ENCODE results near the gene UBR4. TPM values are rescaled to one million over a fixed set of nuclear protein-coding genes. Genes with fewer than 3 reads are reported as not detected.
"Not testable (repeated sequence)": the region's sequence is repeated elsewhere in the genome, so short reads cannot be mapped to it uniquely, and the experiment has no call there.

Gene UBR4
- total RNA-seq, 2 experiments from 2014 or later = 139 to 155 TPM

GRCh38 chr1:19196331-19196730, 13.7 kb downstream of the UBR4 start:
- DNase-seq (no peak), ATAC-seq (ENCODE audit: low read depth) (no peak)
- Mint-ChIP-seq H3K27ac (no peak overlapping the region), H3K27me3 (no peaks in the 10 kb centered on the region), H3K9me3 (no peaks in the 10 kb centered on the region), H3K36me3 (peaks cover 32% of the 10 kb centered on the region), H3K4me1 (no peaks in the 10 kb centered on the region), H3K4me3 (no peak overlapping the region)
- POLR2A ChIA-PET = no interaction called here

- DNase-seq (no peak), ATAC-seq (ENCODE audit: low read depth) (no peak)
- Mint-ChIP-seq H3K36me3 (peaks cover 44% of the 10 kb centered on the region), H3K9me3 (no peaks in the 10 kb centered on the region), H3K27ac (no peak overlapping the region), H3K4me3 (no peak overlapping the region), H3K4me1 (peaks cover 3% of the 10 kb centered on the region), H3K27me3 (no peaks in the 10 kb centered on the region)
- POLR2A ChIA-PET = no interaction called here
Measured at GRCh38 chr1:19193004-19193403, 17.1 kb downstream of the UBR4 start.

DNA sequence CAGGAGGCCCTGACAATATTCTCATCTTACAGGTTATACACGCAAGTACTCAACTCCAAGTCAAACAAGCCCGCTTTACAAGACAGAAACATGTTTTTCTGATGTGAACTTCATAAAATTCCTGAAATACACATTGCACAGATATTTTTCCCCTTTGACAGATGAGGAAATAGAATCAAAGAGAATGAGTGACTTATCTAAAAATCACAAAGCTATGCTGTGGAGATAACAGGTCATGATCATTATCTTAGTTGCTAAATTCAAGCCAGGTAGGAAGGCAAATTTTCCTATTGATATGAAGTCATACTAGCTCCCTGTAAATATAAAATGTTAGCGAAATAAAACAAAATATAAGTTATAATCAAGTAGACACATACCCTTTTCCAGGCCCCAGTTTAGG, 18.3 kb downstream of the UBR4 start:
- ATAC-seq (ENCODE audit: low read depth) (no peak), DNase-seq (no peak)
- H3K9me3 Mint-ChIP-seq = no peaks in the 10 kb centered on the region
- no peak overlapping the region for H3K4me3 Mint-ChIP-seq
- H3K4me1 Mint-ChIP-seq = peaks cover 3% of the 10 kb centered on the region
- peaks cover 43% of the 10 kb centered on the region for H3K36me3 Mint-ChIP-seq
- H3K27me3 Mint-ChIP-seq = no peaks in the 10 kb centered on the region
- no peak overlapping the region for H3K27ac Mint-ChIP-seq
- POLR2A ChIA-PET = no interaction called here

DNA sequence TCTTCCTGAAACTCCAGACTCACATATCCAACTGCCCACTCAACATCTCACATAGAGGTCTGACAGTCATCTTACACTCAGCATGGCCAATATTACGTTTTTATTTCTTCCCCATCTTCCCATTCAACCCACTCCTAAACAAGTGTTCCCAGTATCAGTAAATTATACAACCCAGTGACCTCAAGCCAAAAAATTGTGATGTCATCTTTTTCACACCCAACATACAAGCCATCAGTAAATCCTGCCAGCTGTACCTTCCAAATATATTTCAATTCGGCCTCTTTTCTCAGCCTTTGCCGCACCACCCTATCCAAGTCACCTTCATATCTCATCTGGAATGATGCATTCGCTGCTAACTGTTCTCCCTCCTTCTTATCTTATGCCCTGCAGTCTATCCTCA, 19.6 kb downstream of the UBR4 start:
- no peak overlapping the region for H3K27ac Mint-ChIP-seq
- ATAC-seq (ENCODE audit: low read depth) = no peak
- POLR2A ChIA-PET = no interaction called here
- H3K27me3 Mint-ChIP-seq = no peaks in the 10 kb centered on the region
- no peak for DNase-seq
- H3K36me3 Mint-ChIP-seq = peaks cover 49% of the 10 kb centered on the region
- peaks cover 5% of the 10 kb centered on the region for H3K4me1 Mint-ChIP-seq
- no peaks in the 10 kb centered on the region for H3K9me3 Mint-ChIP-seq
- no peak overlapping the region for H3K4me3 Mint-ChIP-seq

GRCh38 chr1:19189270-19189669, 20.8 kb downstream of the UBR4 start:
- peaks cover 5% of the 10 kb centered on the region for H3K4me1 Mint-ChIP-seq
- DNase-seq (no peak), ATAC-seq (ENCODE audit: low read depth) (no peak)
- H3K27me3 Mint-ChIP-seq = no peaks in the 10 kb centered on the region
- H3K36me3 Mint-ChIP-seq = peaks cover 55% of the 10 kb centered on the region
- H3K9me3 Mint-ChIP-seq = no peaks in the 10 kb centered on the region
- H3K4me3 Mint-ChIP-seq = no peak overlapping the region
- POLR2A ChIA-PET = no interaction called here
- H3K27ac Mint-ChIP-seq = no peak overlapping the region

DNA sequence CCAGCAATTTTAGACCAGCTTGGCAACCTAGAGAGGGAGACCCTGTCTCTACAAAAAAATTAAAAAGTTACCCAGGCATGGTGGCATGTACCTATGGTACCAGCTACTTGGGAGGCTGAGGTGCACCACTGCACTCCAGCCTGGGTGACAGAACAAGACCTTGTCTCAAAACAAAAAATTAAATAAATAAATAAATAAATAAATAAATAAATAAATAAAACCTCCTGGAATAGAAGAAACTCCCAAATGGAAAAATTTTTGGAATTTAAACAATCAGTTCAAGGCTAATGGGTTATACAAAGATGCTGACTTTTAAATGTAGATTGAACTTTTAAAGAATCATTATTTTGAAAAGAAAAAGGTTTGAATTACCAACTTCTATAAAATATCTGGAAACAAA, 22.2 kb downstream of the UBR4 start:
- no peak for ATAC-seq (ENCODE audit: low read depth)
- Mint-ChIP-seq H3K4me3 (no peak overlapping the region), H3K9me3 (no peaks in the 10 kb centered on the region), H3K4me1 (peaks cover 5% of the 10 kb centered on the region), H3K27ac (no peak overlapping the region), H3K36me3 (peaks cover 50% of the 10 kb centered on the region), H3K27me3 (no peaks in the 10 kb centered on the region)
- DNase-seq = no peak
- POLR2A ChIA-PET = no interaction called here

- no peaks in the 10 kb centered on the region for H3K9me3 Mint-ChIP-seq
- ATAC-seq (ENCODE audit: low read depth) (no peak), DNase-seq (no peak)
- H3K4me3 Mint-ChIP-seq = no peak overlapping the region
- no peak overlapping the region for H3K27ac Mint-ChIP-seq
- peaks cover 10% of the 10 kb centered on the region for H3K4me1 Mint-ChIP-seq
- peaks cover 56% of the 10 kb centered on the region for H3K36me3 Mint-ChIP-seq
- no peaks in the 10 kb centered on the region for H3K27me3 Mint-ChIP-seq
- POLR2A ChIA-PET = interaction anchor here (0.8 kb wide), 1 partner anchor 109 kb away, joined by 3 read pairs; no protein-coding TSS in a partner anchor
Measured at GRCh38 chr1:19186001-19186400, 24.1 kb downstream of the UBR4 start.

DNA sequence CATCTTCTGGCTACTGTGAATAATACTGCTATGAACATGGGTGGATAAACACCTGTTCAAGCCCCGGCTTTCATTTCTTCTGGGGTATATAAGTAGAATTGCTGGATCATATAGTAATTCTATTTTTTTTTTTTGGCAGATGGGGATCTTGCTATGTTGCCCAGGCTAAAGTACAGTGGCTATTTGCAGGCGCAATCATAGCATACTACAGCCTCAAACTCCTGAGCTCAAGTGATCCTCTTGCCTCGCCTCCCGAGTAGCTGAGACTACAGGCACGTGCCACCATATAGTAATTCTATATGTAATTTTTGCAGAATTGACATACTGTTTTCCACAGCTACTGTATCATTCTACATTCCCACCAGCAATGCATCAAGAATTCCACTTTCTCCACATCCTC, 27.8 kb downstream of the UBR4 start:
- Mint-ChIP-seq H3K36me3 (peaks cover 50% of the 10 kb centered on the region), H3K27me3 (no peaks in the 10 kb centered on the region), H3K4me1 (peaks cover 17% of the 10 kb centered on the region), H3K9me3 (no peaks in the 10 kb centered on the region), H3K4me3 (no peak overlapping the region), H3K27ac (no peak overlapping the region)
- ATAC-seq (ENCODE audit: low read depth) (no peak), DNase-seq (no peak)
- POLR2A ChIA-PET = no interaction called here

DNA sequence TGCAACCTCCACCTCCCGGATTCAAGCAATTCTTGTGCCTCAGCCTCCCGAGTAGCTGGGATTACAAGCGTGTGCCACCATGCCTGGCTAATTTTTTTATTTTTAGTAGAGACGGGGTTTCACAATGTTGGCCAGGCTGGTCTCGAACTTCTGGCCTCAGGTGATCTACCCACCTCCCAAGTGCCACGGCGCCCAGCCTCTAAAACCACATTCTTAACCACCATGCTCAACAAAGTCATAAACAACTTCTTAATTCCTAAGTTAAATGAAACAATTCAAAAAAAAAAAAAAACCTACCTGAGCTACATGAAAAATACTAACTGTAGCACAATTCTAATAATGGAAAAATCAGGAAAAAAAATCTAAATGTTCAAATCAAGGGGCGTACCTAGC, 29.8 kb downstream of the UBR4 start:
- POLR2A ChIA-PET = interaction anchor here (1.5 kb wide), 1 partner anchor 71 kb away, joined by 5 read pairs; the partner anchor contains the start of genes EMC1 and MRTO4
- not testable (repeated sequence) for ATAC-seq (ENCODE audit: low read depth); H3K9me3 Mint-ChIP-seq; H3K27me3 Mint-ChIP-seq
- peak; percentile 31 for DNase-seq
- peak overlapping the region; percentile 77 for H3K27ac Mint-ChIP-seq
- H3K36me3 Mint-ChIP-seq = peaks cover 49% of the 10 kb centered on the region
- H3K4me3 Mint-ChIP-seq = peak overlapping the region; percentile 11
- H3K4me1 Mint-ChIP-seq = peaks cover 14% of the 10 kb centered on the region

- Mint-ChIP-seq H3K4me3 (peak overlapping the region; percentile 3), H3K27ac (peak overlapping the region; percentile 77), H3K4me1 (peaks cover 14% of the 10 kb centered on the region), H3K27me3 (no peaks in the 10 kb centered on the region), H3K36me3 (peaks cover 47% of the 10 kb centered on the region), H3K9me3 (no peaks in the 10 kb centered on the region)
- no peak for DNase-seq
- ATAC-seq (ENCODE audit: low read depth) = peak; percentile 95
- POLR2A ChIA-PET = interaction anchor here (1.5 kb wide), 1 partner anchor 71 kb away, joined by 5 read pairs; the partner anchor contains the start of genes EMC1 and MRTO4
Measured at GRCh38 chr1:19179597-19180264, 30.3 kb downstream of the UBR4 start.

DNA sequence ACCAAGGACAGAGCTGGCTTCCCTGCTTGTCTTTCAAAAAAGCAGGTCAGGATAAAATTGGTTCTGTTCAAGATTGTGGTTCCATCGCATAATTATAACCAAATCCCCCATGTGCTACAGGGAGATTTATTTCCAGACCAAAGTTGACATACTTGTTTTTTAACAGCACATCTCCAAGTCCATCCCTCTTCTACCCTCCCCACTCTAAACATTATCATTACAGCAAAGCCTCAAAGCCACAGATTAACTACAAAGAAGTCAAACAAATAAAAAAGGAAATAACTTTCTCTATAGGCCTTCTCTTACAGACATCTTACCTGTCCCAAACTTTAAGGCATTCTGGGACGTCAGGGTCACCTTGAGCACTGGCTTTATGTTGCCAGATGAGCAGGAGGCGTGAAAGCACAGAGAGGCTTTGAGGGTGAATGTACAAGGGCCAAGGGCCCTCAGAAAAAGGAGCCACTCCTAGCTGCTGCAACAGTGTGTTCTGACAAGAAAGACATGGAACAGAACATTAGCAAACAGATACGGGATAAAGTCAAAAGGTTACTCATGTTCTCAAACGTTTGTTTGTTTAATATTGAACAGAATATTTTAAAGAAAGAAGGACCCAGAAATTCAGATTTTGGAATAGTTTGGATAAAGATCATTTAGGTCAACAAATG, 31.2 kb downstream of the UBR4 start:
- DNase-seq = no peak
- Mint-ChIP-seq H3K27me3 (no peaks in the 10 kb centered on the region), H3K36me3 (peaks cover 46% of the 10 kb centered on the region), H3K27ac (peak overlapping the region; percentile 74), H3K4me1 (peaks cover 14% of the 10 kb centered on the region), H3K9me3 (no peaks in the 10 kb centered on the region), H3K4me3 (no peak overlapping the region)
- POLR2A ChIA-PET = no interaction called here
- no peak for ATAC-seq (ENCODE audit: low read depth)

DNA sequence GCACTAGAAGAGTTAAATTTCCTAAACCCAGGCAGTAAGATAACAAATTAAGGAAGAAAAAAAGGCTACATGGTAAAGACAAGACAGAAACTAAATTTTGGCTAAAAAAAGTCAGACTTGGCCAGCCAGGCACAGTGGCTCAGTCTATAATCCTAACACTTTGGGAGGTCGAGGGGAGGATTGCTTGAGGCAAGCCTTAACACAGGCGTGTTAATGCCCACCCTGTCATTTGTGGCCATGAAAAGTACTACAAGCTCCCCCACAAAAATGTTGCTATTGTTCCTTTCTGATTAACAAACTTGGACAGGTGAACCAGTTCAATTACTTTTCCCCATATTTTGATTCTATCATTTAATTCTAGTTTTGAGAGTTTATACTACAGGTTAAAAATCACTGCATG, 32.3 kb downstream of the UBR4 start:
- no peaks in the 10 kb centered on the region for H3K9me3 Mint-ChIP-seq
- H3K27ac Mint-ChIP-seq = no peak overlapping the region
- peaks cover 48% of the 10 kb centered on the region for H3K36me3 Mint-ChIP-seq

DNA sequence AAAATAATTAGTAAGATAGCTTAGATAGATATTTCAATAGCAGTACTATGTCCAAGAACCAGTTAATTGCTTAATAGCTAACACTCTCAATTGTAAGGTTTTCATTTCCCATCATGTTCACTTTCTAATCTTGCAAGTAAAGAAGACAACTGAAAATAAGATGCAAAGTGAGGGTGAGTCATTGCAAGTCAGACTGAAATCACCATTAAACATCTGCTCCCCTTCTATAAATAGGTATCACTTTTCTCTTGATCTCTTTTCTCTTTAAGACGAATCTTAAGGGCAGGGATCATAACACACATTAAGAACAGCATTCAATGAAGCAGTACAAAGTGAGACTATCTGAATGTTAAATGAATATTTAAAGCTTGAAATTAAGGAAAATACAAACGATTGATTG, 40.4 kb downstream of the UBR4 start:
- H3K27ac Mint-ChIP-seq = no peak overlapping the region
- H3K4me3 Mint-ChIP-seq = no peak overlapping the region
- peaks cover 36% of the 10 kb centered on the region for H3K36me3 Mint-ChIP-seq
- no peaks in the 10 kb centered on the region for H3K27me3 Mint-ChIP-seq
- DNase-seq (no peak), ATAC-seq (ENCODE audit: low read depth) (no peak)
- POLR2A ChIA-PET = no interaction called here
- no peaks in the 10 kb centered on the region for H3K9me3 Mint-ChIP-seq
- no peaks in the 10 kb centered on the region for H3K4me1 Mint-ChIP-seq

More for the DNA sequence above, 32.3 kb downstream of the UBR4 start:
- POLR2A ChIA-PET = no interaction called here
- DNase-seq = no peak
- Mint-ChIP-seq H3K4me3 (no peak overlapping the region), H3K27me3 (no peaks in the 10 kb centered on the region), H3K4me1 (peaks cover 14% of the 10 kb centered on the region)
- no peak for ATAC-seq (ENCODE audit: low read depth)

DNA sequence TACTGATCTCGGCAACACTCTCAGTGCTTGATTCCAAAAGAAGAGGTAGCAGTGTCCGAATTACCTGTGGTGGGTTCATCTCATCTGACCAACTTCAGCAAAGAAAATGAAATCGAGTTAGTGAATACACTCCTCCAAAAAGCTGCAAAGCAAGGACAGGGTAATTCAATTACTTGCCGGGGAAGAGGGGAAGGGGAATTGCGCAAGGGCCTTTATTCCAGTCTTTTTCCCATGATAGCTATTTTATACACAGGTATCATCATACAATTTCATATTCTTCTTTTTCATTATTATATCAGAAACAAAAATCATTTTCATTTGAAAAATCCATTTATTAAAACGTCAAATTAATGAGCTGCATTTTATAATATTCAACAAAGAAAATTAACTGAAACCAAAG, 42.9 kb downstream of the UBR4 start:
- H3K4me3 Mint-ChIP-seq = no peak overlapping the region
- ATAC-seq (ENCODE audit: low read depth) = no peak
- H3K27ac Mint-ChIP-seq = no peak overlapping the region
- H3K4me1 Mint-ChIP-seq = no peaks in the 10 kb centered on the region
- POLR2A ChIA-PET = no interaction called here
- H3K9me3 Mint-ChIP-seq = no peaks in the 10 kb centered on the region
- peaks cover 36% of the 10 kb centered on the region for H3K36me3 Mint-ChIP-seq
- no peak for DNase-seq
- no peaks in the 10 kb centered on the region for H3K27me3 Mint-ChIP-seq
